HG02588 (cell line): ENCODE data around the gene MYBPC2.

Source experiments
- ATAC-seq: cut with Tn5 transposase; IDR thresholded peaks from one replicate; pipeline ENCODE4 v1.9.1; 2021; ENCODE audit warnings: mild to moderate bottlenecking, moderate library complexity; ENCODE audit not compliant: unreplicated experiment

Gene MYBPC2

DNA sequence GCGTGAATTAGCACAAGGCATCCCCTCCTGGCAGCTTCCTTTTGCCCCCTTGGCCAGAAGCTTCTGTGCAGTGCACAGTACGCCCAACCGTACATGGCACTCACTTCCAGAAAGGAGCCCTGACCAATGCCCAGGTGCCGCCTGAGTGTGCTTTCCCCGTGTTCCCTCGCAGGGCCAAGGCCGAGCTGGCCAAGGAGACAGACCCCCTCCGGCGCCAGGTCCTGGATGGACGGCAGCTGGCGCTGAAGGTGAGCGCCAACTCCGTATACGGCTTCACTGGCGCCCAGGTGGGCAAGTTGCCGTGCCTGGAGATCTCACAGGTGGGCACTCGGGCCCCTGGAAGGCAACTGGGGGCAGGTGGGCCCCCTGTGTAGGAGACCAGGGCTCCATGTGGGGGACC is 23.3 kb upstream of the MYBPC2 start:
- ATAC-seq, result no peak

DNA sequence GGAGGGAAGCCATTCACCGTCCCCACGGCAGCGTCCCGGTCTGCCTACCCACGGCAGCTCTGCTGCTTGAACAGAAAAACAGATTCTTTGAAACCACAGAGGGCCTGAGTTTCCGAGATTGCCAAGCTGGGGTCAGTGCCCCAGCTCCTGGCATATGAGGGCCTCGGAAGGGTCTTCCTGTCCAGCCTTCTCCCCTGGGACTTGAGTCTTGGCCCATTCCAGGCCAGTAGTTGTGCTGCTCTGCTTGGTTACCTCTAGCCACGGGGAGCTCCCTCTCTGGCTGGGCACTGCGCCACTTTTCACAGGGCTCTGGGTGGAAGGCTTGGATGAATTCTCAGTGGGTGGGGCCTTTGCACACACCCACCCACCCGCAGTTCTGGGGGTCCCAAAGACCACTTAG is 22.6 kb upstream of the MYBPC2 start:
- ATAC-seq, result no peak

DNA sequence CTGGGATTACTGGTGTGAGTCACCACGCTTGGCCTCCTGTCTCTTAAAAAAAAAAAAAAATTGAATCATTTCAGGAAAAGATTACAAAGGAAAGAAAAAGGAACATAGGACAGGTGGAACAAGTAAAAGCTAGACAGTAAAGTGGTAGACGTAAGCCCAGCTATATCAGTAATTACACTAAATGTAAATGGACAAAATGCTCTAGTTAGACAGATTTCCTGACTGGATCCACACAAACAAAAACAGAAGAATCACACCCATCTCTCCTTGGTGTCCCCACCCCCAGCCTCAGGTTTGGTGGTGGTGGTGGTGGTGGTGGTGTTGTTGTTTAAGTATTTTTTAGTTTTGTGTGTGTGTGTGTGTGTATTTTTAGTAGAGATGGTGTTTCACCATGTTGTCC is 20.3 kb upstream of the MYBPC2 start:
- ATAC-seq, result no peak

GRCh38 chr19:50413096-50413495 is 19.6 kb upstream of the MYBPC2 start:
- no peak for ATAC-seq

DNA sequence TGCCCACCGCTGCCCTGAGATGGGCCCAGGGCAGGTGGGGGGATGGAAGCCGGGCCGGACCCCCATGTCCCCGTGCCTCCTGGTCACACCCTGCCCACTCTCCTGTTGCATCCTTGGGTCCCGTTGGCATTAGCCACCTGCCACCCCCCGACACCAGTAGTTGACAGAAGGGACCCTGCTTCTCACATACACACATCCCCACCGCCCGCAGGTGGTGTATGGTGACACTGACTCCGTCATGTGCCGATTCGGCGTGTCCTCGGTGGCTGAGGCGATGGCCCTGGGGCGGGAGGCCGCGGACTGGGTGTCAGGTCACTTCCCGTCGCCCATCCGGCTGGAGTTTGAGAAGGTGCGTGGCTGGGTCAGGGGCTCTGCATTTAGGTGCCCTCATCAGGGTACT is 19.2 kb upstream of the MYBPC2 start:
- no peak for ATAC-seq

DNA sequence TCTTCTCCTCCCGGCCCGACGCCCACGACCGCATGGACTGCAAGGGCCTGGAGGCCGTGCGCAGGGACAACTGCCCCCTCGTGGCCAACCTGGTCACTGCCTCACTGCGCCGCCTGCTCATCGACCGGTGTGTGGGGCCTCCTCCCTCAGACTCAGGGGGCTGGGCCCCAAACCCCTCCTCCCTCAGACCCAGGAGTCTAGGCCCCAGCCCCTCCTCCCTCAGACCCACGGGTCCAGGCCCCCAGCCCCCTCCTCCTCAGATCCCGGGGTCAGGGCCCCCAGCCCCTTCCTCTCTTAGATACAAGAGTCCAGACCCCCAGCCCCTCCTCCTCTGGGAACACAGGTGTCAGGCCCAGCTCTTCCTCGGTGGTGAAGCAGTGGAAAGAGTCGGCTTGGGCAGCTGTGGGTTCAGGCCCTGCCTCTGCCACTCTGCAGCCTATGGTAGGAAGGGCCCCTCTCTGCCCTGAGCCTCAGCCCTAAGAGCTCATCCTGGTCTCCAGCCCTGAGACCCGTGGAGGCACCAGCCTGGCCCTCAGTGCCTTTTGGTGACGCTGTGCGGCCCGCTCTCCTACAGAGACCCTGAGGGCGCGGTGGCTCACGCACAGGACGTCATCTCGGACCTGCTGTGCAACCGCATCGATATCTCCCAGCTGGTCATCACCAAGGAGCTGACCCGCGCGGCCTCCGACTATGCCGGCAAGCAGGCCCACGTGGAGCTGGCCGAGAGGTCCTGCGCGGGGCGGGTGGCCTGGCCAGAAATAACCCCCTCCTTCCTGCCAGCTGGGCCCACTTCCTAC is 17.6 kb upstream of the MYBPC2 start:
- ATAC-seq, result no peak

DNA sequence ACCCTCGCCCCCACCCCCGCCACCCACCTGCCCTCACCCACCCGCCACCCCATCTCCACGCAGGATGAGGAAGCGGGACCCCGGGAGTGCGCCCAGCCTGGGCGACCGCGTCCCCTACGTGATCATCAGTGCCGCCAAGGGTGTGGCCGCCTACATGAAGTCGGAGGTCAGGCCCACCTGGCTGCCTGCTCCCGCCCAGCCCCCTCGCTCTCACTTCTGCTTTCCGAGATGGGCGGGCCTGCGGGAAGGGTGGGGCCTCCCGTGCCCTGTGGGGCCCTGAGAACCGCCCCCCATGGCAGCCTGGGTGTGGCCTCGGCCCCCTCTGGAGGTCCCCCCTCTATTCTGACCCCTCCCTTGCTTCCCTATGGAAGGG is 17.0 kb upstream of the MYBPC2 start:
- ATAC-seq, result peak; percentile 45

GRCh38 chr19:50416034-50416977 is 16.4 kb upstream of the MYBPC2 start:
- no peak for ATAC-seq

DNA sequence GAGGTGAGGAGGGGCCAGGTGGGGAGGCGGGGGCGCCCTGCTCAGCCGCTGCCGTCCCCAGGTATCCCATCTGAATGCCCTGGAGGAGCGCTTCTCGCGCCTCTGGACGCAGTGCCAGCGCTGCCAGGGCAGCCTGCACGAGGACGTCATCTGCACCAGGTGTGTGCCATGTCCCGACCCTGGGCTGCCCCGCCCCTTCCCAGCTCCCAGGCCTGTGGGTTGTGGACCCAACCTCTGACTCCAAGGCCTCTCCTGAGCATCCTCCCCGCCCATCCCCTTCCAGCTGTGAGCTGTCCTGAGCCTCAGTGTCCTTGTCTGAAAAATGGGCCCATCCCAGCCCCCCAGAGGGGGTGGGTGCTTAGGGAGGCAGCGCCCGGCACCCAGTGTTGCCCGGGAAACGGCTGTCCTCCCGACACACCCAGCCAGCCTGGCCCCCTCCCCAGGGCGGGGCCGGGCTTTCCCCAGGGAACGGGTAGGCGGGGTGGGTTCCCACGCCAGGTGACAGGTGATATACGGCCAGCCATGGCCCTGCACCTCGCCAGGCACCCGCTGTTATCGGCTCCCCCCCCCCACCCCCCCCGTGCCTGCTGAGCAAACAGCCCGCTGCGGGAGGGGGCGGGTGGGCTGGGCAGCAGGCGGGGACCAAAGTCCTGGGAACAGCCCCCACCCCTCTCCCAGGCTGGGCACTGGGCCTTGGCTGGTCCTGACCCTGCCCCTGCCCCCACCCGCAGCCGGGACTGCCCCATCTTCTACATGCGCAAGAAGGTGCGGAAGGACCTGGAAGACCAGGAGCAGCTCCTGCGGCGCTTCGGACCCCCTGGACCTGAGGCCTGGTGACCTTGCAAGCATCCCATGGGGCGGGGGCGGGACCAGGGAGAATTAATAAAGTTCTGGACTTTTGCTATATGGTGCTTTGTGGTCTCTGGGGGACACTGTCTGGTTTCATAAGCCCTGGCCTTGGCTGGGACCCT is 15.3 kb upstream of the MYBPC2 start:
- no peak for ATAC-seq

- no peak for ATAC-seq
Observed at GRCh38 chr19:50418176-50419021, 14.3 kb upstream of the MYBPC2 start, which contains the start of gene SPIB. Gene SPIB, plus strand, starts transcription at chr19:50418938. Its CDS starts 25 bp downstream, at chr19:50418963.

DNA sequence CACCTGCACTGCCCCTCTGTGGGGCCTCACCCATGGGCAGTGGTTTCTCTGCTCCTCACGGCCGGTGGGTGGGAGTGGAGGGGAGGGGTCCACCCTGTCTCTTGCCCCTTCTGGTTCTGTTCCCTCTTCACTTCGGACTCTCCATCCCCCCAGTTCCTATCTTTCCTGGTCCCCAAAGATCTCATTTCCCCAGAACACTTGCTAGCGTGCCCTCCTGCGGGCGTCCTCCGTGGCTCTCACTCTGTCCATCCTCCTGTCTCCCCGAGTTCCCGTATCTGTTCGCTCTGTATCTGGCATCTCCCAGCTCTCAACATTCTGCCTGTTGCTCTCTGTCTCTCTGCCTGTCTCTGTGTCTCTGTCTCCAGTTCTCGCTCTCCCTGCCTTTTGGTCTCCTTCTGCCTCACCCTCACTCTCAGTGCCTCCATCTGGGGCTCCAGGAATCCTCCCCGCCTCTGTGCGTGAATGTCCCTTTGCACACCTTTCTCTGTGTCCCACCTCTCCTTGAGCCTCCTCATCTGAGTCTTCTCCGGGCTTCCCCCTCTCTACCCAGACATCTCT is 13.6 kb upstream of the MYBPC2 start:
- no peak for ATAC-seq

DNA sequence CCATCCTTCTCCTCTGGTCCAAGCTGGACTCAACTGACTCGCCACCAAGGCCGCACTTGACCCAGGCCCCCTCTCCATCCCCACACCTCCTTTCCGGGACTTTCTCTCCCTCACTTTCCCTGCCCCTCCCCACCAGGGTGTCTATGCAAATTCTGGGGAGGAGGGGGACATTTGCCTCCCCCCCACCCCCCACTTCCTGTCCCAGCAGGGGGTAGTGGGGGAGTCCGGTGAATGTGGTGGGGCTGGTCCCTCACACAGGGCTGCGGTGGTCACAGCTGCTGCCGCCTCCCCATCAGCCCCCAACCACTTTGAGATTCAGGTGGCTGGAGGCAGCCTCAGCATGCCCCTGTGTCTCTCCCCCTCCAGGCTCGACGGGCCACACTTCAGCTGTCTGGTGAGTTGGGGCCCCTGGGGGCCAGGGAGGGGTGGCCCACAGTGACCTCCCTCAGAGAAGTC is 13.1 kb upstream of the MYBPC2 start:
- no peak for ATAC-seq

DNA sequence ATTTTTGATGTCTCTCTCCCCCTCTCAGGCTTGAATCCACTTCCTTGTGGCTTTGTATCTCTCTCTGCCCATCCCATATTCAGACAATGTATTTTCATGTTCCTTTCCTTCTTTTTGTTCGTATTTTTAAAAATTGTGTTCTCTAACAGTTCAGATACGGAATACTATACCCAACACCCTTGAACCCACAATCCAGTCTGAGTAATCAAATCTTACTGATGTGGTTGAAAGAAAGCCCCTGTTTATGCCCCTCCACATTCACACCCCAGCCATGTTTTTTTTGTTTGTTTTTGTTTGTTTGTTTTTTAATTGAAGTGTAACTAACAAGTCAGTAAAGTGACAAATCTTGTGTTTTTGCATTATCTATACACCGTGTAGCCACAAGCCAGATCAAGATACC is 12.6 kb upstream of the MYBPC2 start:
- no peak for ATAC-seq

DNA sequence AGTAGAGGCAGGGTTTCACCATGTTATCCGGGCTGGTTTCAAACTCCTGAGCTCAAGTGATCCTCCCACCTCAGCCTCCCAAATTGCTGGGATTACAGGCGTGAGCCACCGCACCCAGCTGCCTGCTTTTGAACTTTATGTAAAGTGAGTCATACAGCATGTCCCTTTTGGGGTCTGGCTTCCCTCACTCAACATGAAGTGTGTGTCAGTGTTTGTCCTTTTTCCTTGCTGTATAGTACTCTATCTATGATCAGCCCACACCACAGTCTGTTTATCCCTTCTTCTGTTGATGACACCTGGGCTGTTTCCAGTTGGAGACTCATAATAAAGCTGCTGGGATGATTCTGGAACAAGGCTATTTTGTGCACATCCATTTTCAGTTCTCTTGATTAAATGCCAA is 11.9 kb upstream of the MYBPC2 start:
- ATAC-seq, result no peak

GRCh38 chr19:50422397-50423278 is 10.1 kb upstream of the MYBPC2 start:
- no peak for ATAC-seq

DNA sequence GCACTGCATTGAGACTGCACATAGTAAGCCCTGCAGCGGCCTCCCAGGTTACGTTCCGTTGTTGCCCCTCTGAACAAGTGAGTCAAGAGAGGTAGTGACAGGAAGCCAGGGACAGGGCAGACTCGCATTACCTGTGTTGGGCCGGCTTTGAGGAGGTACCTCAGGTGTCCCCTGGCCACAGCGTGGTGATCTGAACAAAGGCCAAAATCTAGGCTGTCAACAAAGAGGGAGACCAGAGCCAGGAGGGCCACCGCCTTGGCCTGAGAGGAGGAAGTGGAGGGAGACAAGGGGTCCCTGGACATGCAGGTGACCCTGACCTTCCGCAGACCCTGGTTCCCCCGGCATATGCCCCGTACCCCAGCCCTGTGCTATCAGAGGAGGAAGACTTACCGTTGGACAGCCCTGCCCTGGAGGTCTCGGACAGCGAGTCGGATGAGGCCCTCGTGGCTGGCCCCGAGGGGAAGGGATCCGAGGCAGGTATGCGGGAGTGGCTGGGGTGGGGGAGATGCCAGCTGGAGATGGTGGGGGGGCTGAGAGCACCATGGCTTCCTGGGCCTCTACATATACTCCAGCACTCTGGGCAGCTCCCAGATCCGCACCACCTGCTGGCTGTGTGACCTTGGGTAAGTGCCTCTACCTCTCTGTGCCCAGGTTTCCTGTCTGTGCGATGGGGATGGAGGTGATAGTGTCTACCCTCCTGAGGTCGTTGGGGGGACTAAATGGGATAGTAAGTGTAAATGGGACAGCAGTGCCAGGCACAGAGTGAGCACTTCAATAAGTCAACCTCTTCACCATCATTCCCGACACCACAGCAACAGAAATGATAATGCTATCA is 9.2 kb upstream of the MYBPC2 start:
- ATAC-seq, result no peak

DNA sequence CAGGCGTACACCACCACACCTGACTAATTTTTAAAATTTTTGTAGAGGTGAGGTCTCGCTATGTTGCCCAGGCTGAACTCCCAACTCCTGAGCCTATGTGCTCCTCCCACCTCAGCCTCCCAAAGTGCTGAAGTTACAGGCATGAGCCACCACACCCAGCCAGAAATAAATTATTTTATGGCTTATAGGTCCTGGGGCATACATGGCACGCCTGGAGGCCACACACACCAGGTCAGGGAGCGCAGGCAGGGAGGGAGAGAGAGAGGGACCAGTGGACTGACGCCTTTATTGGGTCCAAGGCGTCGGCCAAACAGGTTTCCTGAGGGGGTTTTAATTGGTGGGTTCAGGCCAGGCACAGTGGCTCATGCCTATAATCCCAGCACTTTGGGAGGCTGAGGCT is 7.1 kb upstream of the MYBPC2 start:
- no peak for ATAC-seq
